DLD1 (cell line): Measurements from ENCODE around the gene HSPA2.
"Not testable (repeated sequence)": the region's sequence is repeated elsewhere in the genome, so short reads cannot be mapped to it uniquely, and the experiment has no call there.

ENCODE experiments used
- in situ Hi-C: cut with HindIII; loops from 2 replicates; pipeline ENCODE4 v1.10.0; 2017; ENCODE audit warnings: low sequenced_read_pairs

HSPA2 gene

GRCh38 chr14:64558216-64558615 is 17.7 kb downstream of the HSPA2 start:
- in situ Hi-C loops, result not testable (repeated sequence)

DNA sequence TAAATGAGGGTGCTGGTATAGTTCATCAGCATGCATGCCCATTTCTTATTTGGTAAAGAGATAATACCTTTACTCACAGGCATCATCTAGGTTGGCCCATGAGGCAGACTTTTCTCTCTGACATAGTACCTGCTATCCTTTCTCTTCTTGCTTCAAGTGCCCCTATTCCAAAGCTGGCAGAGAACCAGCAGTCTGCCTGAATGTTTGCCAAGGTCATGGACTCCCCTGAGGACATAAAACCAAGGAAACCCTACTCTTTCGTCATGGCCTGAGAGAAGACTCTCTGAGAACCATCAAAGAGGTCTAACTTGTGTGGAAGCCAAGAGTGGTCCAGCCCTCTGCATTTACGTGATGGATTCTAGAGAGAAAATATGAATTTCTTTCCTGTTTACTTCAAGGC is 21.1 kb downstream of the HSPA2 start:
- in situ Hi-C loops, result no loop called here

GRCh38 chr14:64562436-64562835 is 21.9 kb downstream of the HSPA2 start:
- in situ Hi-C loops, result no loop called here

- in situ Hi-C loops, result no loop called here
Observed at GRCh38 chr14:64563696-64564095, 23.2 kb downstream of the HSPA2 start.

GRCh38 chr14:64566651-64567122 is 26.1 kb downstream of the HSPA2 start:
- in situ Hi-C loops, result no loop called here

GRCh38 chr14:64569138-64569631 is 28.6 kb downstream of the HSPA2 start:
- in situ Hi-C loops, result no loop called here

DNA sequence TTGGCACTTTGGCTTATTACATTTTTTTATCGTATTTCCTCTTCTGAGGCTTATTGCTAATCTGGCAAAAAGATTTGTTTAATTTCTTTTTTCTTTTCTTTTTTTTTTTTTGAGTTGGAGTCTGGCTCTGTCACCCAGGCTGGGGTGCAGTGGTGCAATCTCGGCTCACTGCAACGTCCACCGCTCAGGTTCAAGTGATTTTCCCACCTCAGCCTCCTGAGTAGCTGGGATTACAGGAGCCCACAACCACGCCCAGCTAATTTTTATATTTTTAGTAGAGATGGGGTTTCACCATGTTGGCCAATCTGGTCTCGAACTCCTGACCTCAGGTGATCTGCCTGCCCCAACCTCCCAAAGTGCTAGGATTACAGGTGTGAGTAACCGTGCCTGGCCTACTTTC is 29.1 kb downstream of the HSPA2 start:
- in situ Hi-C loops, result not testable (repeated sequence)

DNA sequence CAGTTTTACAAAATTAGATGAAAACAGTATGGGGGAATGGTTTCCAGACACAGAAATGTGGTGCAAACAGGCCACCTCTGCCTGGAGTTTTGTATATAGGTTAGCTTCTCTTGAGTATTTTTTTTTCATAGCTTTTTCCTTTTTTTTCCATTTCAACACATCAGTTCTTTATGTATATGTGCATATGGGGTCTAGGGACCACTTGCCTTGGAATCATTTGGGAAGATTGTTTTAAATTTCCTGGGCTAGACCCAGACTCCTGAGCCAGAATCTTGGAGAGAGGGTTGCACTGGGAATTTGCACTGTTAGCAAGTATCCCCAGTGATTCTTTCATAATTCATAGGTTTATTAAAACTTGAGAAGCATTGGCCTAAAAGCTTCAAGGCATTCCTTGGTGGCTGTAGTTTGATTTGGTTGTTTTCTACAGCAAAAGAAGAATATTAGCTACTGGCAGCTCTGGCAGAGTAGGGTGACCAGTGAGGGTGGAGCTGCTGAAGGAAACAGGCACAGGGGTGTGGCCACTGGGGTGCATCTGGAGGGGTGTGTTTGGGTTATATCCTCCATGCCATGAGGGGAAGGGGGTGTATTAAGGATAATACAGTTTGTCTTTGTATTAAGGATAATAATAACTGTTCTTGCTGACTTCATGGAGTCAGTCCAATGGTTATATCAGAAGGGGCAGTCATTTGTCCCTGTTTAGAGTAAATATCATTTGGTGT is 32.0 kb downstream of the HSPA2 start:
- in situ Hi-C loops, result no loop called here

DNA sequence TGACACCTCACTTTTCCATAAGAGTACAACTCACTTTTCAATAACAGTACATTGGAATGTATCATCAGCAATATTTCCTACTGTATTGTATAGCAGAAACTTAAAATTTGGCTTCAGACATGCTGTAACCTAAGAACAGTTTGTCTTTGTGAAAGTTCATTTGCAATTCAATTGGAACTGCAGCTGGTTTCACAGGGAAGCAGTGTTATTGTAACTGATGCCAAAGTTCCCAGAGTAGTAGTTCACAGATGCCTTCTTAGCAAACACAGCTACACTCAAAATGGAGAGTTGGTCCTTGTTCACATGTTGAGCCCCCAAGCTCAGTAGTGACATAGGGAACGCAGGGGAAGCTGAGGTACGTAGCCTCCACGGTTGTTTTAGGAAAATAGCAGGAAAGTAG is 32.6 kb downstream of the HSPA2 start:
- in situ Hi-C loops, result no loop called here

DNA sequence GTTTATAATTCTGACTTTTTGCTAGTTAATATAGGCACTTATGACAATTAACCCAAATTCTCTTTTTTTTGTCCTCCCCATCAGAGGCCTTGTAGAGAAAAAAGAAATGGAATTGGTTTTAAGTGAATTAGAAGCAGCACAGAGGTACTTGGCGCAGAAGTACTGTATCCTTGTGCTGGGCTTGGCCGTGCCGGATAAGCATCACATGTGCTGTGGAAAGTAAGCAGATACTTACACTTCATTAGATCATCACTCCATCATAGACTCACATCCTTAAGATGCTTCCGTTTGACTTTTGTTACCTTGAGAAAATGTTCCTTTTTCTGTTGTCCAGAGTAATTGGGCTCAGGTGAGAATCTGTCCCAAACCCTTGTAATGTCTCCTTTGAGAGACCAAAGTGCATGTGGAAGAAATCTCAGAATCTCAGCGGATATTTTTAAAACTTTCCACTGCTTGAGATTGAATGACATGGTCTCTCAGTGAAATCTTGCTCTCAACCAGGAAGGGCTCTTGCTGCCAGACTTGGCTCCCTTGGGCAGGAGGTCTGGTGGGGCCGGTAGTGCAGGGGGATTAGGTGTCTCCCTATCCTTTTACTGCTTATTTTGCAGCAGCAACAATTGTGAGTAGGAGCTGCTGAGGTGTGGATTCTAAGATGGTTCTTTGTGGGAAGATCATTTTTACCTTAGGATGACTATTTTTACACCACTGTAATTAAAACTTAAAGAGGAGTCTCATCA is 34.0 kb downstream of the HSPA2 start:
- in situ Hi-C loops, result no loop called here

- in situ Hi-C loops, result no loop called here
Observed at GRCh38 chr14:64577211-64577610, 36.7 kb downstream of the HSPA2 start.

- in situ Hi-C loops, result no loop called here
Observed at GRCh38 chr14:64580467-64580866, 39.9 kb downstream of the HSPA2 start.

- in situ Hi-C loops, result no loop called here
Observed at GRCh38 chr14:64581363-64581762, 40.8 kb downstream of the HSPA2 start.

GRCh38 chr14:64581817-64582216 is 41.3 kb downstream of the HSPA2 start:
- in situ Hi-C loops, result no loop called here

DNA sequence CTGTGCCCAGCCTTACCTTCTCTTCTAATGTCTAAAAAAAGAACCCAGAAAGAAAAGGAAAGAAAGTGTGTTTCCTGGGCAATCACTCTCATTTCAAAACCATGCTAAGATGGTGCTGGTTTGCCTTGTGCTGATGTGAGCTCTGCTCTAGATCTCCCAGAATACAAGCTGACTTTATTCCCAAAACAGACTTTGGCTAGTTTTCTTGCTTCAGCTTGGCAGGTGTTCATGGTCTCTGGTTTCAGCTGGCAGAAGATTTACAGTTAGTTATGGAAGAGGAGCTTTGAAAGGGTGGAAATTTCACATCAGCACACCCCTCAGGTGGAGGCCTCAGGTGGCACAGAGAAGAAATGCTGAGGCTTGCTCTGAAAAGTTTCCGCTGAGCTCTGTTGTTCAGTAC is 43.6 kb downstream of the HSPA2 start:
- in situ Hi-C loops, result no loop called here

DNA sequence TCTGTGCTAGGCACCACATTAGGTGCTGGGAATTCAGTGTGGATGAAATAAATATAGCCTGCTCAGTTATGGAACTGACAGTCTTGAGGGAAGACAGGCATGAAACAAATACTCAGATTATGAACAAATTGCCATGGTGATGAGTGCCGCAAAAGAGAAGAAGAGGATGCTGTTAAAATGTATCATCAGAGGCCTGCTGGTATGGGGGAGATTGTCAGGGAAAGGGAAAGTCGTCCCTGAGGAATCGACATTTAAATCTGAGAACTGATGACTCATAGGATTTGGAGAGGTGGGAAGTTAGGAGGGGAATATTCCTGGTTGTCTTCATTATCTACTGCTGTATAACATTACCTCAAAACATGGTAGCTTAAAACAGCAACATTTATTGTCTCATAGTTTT is 51.3 kb downstream of the HSPA2 start:
- in situ Hi-C loops, result no loop called here
